GM21576 (cell line): Measurements from ENCODE around the gene KREMEN1.

Source experiments
- ATAC-seq: cut with Tn5 transposase; IDR thresholded peaks from one replicate; pipeline ENCODE4 v1.9.1; 2021; ENCODE audit warnings: mild to moderate bottlenecking, moderate library complexity; ENCODE audit not compliant: unreplicated experiment

KREMEN1 gene

DNA sequence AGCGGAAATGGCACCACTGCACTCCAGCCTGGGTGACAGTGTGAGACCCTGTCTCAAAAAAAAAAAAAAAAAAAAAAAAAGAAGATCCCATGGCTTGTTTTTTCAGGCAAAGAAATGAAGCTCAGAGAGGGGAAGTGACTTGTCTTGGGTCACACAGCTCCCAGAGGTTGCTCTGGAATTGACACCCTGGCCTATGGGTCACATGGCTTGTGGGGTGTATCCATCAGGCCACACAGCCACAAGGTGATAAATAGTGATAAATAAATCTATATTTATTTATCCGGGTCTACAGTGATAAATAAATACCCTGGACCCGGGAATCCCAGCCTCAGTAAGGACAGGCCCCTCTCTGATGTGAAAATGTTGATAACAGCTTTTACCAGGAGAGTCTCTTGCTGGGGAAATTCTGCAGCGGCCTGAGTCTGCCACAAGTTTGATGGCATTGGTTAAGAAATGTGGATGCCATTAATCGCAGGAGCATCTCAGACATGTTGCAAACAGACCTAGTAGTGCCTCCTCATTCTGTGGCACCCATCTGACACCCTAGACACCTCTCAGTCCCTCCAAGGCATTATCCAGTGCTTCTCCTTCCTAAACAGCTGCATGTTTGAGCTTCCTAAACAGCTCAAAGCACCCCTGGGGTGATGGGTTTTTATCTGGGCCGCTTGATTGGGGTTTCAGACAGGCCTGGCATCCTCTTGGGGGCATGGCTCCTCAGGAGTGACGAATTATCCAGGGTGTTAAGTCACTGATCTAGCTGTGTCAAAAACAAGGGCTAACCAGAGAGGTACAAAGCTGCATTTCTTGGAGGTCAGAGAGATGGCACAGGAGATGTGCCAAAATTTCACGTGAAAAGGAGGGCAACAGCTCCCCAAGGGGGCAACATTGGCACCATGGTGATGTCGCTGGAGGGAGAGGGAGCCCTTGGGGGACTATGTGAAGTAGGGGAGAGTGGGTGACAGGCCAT lies 130.9 kb downstream of the KREMEN1 start:
- ATAC-seq = no peak

DNA sequence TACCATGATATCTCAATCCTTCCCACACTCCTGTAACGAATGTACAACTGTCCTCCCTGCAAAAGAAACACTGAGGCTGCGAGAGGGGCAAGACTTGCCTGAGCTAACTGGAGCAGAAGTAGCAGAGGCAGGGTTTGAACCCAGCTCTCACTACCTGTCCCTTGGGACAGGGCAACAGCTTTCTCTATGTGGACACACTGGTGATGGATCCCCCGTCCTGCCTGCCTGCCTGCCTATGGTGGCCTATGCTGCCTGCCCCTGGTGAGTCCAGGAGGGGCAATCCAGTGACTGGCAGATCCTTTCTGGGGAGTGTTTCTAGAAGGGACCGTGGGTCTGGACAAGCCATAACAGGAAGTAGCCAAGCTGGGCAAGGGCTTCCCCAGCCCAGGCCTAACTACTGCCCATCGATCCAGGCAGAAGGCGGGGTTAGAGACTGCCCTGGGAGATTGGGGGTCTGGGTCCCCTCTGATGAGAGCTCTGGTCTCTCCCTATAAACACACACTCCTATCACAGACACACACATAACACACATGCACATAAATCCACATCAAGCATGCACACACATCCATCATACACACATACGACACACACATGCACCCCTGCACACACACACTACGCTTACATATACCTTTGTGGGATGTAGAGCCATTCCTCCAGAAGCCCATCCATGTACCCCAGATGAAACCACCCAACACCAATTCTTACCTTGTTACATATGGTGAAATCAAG lies 131.8 kb downstream of the KREMEN1 start:
- ATAC-seq = no peak

DNA sequence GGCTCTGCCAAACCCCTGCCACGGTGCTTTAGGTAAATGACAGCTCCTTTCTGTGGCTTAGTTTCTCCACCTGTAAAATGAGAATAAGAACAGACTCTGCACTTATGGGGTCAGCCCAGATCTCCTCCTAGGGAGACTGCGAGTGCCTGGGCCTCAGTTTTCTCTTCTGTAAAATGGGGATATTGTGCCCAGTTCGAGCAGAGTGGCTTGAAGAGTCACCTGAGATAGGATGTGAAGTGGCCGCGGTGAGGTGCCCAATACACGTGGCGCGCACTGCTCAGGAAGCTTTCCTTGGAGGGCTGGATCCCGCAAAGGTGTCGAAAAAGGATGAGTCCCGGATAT lies 132.4 kb downstream of the KREMEN1 start:
- no peak for ATAC-seq

DNA sequence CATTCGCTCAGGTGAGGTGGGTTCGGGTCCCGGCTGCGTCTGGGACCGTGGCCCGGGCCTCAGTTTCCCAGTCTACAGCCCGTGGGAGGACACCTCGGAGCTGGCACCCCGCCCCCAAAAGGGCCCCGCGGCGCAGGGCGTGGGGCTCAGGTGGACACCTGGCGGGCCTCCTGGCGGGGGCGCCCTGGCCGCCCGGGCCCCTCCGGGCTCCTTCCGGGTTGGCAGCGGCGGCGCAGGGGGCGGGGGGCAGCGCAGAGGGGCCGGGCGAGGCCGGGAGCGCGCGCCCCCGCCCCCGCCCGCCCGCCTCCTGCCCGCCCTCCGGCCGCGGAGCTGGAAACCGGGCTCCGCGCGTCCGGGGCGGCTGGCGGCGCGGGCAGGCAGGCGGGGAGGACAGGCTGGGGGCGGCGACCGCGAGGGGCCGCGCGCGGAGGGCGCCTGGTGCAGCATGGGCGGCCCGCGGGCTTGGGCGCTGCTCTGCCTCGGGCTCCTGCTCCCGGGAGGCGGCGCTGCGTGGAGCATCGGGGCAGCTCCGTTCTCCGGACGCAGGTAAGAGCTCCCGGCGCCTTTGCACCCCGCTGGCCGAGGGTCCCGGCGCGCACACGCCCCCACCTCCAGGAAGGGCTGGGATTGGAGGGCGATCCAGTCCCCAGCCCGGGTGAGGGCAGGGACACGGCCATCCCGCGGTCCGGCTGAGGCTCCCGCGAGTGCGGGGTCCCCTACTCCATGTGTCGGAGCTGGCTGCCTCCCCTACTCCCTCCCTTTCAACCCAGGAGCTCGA lies 132.9 kb downstream of the KREMEN1 start, which contains the start of gene EMID1:
EMID1 (plus strand) TSS at position 303 of the 778 bp plus-strand sequence; CDS start at position 446, 143 bp downstream.
- no peak for ATAC-seq

DNA sequence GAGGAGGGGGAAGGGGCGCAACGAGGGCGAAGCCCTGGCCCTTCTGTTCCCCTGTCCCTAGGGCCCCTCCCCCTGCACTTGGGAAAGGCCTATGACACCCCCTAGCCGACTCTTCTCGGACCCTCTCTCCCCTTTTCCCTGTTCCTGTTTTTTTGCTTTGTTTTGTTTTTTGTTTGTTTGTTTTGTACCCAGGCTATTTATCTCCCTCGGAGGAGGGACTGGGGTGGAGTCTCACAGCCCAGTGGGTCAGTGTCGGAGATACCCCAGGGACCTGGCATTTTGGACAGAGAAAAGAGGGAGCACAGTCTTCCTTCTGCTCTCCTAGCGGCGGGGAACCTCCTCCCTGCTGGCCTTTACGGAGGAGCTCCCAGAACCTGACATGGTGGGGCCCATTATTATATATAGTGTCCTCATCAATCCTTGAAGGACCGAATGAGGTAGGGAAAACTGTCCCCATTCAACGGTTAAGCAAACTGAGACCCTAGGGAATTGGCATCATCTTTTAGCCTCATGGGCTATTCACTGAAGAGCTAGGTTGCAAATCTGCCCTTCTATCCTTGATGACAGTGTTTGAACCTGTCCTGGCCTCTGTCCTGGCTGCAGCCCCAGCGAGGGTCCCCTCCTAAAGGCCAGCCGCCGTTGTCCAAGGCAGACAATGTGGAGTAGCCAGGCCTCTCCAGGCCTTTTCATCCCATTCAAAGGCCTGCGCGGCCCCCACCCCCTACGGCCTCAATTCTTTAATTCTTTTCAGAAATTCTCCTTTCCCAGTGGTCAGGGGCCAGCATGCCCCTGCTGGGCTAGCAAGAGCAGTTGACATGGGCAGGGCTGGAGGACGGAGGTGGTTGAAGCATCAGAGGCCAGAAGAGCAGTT lies 133.8 kb downstream of the KREMEN1 start:
- no peak for ATAC-seq

DNA sequence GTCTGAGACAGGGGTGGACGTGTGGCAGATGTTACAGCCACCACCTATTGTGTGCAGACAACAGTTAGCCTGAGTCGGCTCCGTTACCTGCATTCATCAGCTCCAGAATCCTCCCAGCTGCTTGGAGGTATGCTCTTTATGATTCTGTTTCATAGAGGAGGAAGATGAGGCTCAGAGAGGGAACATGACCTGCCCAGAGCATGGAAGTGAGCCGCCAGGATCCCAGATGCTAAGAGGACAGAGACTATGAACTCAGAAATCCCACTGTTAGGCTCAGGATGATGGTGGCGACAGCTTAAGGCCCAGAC lies 134.4 kb downstream of the KREMEN1 start:
- ATAC-seq = no peak

DNA sequence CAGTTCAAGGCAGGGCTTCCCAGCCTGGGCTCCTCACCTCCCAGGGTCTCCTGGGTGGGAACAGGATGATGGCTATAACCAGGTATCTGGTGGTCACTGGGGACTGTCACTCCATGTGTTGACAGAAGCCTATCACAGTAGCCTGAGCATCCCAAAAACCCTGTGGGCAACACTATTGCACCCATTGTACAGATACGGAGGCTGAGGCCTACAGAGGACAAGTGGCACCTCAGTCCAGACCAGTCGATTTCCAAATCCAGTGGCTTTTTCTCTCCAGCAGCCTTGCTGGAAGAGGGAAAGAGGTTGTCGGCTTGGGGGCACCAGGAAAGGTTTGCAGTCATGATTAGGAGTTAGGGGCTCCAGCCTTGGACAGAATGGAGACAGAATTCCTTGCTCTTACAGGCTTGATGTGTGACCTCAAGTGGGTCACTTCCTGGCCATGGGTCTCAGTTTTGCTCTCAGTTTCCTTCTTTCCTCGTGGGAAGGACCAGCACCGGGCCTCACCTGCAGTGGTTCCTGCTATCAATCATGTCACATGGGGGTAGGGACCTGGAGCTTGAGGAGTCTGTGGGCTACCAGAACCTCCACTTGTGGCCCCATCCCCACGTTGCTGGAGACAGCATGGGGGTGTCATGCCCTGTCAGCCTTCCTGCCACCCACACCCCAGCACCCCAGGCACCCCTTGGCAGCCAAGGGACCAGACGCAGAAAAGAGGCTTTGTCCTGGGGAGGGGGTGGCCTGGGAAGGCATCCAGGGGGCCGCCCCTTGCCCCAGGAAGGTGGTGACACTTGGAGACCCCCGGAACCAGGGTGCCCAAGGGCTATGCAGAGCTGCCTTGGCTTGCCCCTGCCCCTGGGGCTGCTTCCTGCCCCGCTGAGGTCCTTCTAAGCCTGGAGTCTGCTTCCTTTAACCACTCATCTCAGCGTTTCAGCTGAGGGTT lies 135.0 kb downstream of the KREMEN1 start:
- ATAC-seq = no peak

DNA sequence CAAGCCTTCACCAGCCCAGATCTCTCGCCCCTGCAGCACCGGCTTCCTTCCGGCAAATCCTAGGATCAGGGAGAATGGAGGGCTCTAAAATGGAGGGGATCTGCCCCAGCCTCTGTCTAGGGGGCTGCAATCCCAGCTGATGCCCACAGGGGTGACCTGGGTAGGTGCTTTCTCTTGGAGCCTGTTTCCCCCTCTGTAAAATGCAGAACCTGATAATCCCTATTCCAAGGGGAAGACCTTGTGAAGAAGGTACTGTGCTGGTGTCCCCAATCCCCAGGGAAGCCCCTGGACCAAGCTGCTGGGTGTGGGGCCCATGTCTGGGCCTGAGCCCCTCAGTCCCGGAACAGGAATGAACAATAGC lies 135.6 kb downstream of the KREMEN1 start:
- no peak for ATAC-seq

DNA sequence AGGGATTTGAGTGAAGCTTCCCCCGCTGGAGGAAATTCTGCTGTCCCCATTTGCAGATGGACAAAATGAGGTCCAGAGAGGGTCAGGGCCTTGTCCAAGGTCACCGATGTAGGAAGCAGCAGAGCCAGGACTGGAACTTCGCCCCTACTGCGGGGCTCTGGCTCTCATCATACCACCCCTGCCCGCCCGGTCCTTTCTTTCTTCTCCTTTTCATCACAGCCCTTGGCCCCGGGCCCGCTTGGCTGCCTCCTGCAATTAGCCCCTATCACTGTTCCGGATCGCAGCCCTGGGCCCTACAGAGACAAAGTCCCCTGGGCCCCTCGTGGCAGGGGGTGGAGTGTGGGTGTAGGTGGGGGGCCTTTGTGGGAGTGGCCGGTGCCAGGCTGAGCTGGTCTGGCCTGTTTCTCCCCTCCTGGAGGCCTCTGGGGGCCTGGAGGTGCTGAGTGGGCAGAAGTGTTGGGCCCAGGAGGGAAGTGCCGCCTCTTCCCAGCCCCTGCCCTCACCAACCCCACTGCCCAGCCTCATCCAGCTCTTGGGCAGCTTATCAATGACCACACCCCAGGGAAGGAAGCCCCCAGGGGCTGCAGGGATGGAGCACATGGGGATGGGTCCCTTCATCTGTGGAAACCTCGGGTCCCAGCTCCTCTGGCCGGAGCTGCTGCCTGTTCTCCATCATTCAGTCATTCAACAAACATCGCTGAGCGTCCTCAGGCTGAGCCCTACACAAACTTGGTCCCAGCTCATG lies 136.2 kb downstream of the KREMEN1 start:
- ATAC-seq = no peak

DNA sequence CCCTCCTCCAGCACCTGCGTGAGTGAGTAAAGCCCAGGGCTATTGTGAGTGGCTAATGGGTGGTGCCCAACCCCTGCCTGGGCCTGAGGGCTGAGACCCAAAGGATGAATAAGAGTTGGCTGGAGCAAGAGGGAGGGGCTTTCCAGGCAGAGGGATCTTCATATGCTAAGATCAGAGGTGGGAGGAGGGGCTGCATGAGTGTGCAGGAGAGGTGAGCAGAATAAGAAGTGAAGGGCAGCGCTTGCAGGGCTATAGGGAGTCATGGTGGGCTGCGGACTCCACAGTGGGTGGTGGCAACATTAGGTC lies 136.7 kb downstream of the KREMEN1 start:
- no peak for ATAC-seq

DNA sequence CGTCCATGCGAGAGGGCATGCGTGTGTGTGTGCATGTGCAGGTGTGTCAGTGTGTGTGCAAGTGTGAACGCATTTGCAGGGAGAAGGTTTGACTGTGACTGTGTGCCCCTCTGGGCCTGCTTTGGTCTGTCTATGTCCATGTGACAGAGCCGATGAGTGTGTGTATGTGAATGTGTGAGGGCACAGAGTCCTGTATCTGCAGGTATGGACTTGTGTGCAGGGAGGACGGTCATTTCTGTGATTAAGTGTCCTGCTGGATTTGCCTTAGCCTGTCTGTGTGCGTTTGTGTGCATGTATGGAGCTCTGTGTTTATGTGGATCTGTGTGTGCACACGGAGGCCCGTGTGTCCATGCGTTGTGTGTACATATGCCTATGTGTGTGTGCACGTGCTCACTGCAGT lies 138.2 kb downstream of the KREMEN1 start:
- no peak for ATAC-seq

DNA sequence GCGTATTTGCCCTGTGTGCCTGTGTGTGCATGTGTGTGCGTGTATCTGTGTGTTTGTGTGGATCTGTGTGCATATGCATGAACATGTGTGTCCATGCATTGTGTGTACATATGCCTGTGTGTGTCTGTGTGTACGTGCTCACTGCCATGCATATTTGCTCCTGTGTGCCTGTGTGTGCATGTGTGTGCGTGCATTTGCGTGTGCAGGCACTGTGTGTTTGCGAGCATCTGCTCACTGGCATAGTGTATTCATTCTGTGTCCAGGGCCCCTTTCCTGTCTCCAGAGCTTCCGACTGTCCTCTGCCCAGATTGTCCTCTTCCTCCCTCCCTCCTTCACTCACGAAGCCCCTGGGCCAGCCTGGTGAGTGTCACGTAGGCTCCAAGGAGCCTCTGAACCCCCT lies 138.6 kb downstream of the KREMEN1 start:
- no peak for ATAC-seq

DNA sequence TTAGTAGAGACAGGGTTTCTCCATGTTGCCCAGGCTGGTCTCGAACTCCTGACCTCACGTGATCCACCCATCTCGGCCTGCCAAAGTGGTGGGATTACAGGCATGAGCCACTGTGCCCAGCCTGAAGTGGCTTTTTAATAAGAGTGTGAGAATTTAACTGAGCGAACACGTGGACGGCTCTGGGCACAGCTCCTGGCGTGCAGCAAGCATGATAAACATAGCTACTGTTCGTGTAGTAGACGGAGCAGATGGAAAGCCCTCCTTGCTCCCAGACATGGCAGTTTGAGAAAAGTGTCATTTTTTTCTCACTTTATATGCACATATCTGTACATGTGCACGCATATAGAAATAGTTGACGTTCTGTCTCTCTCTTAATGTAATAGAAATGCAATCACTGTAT lies 139.9 kb downstream of the KREMEN1 start:
- no peak for ATAC-seq

DNA sequence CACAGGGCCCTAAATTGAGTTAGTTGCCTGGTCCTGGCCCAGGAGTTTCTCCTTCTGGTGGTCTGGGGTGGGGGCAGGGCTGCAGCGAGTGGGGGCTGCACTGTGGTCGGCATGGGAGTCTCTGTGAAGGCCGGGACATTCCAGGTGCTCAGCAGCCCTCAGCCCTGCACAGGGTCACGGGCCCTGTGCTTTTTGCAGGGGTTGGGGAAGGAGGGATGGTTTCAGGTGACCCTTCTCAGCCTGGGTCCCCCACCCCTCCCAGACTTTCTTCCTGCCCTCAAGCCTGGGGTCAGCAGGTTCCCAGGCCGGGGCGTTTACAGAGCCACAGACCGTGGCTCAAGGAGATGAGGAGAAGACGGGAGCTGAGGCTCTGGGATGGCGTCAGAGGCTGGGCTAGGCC lies 140.7 kb downstream of the KREMEN1 start:
- ATAC-seq = no peak

DNA sequence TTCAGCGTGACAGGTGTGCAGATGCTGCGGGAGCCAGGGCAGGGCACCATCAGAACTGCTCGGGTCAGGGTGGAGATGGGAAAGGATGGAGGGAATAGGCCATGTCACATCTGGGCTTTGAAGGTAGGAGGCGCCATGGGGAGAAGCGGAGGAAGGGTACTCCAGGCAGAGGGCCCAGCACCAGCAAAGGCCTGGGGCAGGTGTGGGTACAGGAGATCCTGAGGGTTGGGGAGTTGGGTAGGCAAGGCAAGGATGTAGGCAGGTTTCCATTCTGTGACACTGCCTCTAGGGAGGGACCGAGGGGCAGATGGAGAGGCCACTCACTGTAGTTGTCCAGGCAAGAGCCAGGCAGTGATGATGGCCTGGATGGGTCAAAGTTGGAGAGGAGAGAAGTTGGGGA lies 141.4 kb downstream of the KREMEN1 start:
- no peak for ATAC-seq

DNA sequence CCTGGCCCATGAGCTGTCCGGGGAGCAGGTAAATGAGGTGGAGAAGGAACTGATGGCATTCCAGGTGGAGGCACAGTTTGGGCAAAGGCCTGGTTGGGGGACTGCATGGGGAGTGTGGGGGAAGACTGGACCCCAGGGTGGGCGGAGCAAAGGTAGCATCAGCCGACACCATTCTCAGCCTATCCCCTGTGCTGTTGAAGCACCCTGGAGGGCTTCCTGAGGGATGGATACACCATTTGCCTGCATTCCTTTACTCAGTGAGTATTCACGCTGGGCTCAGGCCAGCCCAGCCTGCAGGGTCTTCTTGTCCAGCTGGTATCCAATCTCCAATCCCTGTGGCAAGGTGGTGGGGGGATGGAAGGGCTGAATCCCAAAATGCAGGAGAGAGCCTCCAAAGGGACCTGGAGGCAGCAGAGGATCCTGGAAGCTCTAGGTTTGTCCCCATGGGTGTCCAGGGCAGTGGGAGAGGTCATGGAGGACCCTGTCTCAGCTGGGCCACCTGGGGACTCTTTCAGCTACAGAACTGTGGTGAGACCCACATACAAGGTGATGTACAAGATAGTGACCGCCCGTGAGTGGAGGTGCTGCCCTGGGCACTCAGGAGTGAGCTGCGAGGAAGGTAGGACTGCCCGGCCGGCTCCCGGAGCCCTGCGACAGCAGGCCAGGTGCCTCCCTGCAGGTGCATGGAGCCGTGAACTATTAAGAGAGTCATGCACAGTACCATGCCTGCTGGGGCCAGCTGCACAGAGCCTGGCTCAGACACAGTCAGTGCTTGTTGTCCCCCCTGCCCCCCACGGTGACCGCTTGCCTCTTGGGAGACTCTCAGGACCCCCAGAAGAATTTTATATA lies 142.4 kb downstream of the KREMEN1 start:
- no peak for ATAC-seq

DNA sequence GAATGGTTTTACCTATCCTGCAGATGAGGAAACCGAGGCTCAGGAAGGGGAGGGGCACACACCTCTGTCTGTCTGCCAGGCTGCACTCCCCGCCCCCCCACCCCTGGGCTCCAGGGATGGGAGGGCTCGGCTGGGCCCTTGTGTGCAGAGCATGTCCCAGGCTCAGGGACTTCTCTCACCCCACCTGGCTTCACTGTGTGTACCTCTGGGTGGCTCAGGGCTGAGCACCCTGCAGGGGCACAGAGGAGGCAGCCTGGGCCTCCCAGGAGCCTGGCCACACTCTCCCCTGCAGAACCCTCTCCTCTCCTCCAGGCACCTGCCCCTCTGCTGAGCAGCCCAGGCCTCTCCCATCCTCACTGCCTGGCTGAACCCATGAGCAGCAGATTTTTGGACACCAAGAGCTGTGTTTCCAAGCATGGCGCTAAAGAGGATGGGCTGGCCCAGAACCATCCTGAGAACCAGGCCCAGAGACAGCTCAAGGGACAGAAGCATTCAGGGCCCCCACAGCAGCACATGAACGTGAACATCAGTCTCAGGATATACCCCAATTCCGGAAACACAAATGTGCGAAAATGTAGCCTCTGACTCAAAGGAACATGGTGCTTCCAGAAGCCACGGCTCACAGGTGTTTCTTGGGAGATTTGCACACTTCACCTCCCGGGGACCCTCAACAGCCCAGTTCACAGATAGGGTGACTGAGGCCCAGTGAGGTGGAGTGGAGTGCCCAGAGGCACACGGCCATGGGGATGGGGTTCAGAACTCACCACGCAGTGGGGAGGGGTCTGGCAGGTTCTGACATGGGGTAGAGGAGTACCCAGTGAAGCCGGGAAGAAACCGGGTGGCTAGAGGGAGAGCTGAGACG lies 143.4 kb downstream of the KREMEN1 start:
- ATAC-seq = no peak
